GM12872 (cell line): Measurements from ENCODE around the gene PSMC6.

Experiments
- CTCF ChIP-seq: IDR thresholded peaks from 3 replicates; pipeline ENCODE4 v1.5.1; 2011; ENCODE audit warnings: low read depth, mild to moderate bottlenecking, low read length, moderate library complexity; ENCODE audit not compliant: insufficient read depth

The PSMC6 gene

DNA sequence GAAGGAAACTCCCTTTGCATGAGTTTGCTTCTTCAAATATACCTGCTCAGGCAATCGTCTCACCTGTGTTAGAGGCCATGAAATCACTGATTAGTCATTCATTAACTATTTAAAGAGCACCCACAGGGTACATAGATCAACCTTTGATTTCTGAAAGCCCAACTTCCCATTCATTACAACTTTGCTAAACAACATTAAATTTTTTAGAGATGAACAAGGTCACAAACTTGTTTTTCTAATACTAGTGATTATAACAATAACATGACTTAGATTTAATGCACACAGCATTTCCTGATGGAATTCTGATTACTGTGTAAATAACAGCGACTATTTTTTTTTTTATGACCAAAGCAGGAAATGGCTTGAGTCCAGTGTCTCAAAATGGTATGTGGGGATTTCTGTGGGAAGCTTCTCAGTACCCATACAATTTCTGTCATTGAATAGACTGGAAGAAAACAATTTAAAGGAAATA lies 6.3 kb upstream of the PSMC6 start:
- no peak for TF ChIP-seq CTCF

DNA sequence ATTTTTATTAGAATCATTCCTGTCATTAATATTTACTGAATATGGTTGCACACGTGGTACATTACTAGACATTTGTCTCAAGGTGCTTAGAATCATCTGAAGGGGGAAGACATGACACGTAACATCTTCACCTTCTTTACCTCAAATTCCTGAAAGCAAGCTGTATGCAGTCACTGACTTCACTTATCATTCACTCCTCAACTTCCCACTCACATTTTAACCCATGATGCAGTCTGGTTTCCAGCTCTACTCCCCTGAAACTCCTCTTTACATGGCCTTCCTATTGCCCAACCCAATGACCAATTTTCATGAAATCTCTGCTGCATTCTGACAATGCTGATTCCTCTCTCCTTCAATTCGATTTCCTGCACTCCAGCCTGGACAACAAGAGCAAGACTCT lies 5.8 kb upstream of the PSMC6 start:
- TF ChIP-seq CTCF, result no peak

- TF ChIP-seq CTCF, result no peak
Measured at GRCh38 chr14:52703225-52703624, 3.8 kb upstream of the PSMC6 start.

DNA sequence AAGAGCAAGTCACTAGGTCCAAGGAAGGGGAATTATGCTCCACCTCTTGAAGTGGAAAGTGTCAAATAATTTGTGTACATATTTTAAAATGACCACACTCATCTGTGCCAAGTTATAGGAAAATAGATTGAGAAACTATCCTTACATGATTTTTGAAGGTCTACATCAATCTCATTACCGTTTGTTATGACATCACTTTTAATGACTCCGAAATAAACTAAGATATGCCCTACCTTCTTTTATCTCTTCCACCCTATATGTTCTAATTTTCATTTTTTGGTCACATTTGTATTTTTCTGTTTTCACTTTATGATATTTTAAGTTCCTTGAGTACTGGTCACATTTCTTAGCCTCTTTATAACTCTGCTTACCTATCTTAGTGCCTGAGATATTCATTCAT lies 3.3 kb upstream of the PSMC6 start:
- no peak for TF ChIP-seq CTCF

- TF ChIP-seq CTCF, result no peak
Measured at GRCh38 chr14:52706286-52706685, 714 bp upstream of the PSMC6 start.

DNA sequence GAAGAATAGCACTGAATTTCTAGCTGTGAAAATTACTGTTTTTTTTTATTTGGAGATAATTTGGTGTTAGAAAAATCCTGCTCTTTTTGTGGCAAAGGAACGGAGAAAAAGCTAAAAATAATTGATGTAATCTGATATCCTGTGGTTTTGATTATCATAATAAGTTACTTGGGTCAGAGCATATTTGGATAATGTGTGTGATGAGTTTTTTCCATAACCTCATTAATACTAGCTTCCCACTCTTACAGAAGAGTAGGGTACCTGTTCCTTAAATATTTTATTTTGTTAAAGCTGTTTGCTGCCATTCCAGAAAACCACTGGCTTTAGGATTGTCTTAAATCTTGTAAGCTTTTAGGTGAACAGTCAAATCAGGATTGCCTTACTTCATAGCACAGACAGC lies 4.7 kb downstream of the PSMC6 start:
- no peak for TF ChIP-seq CTCF

GRCh38 chr14:52716155-52716554 lies 9.2 kb downstream of the PSMC6 start:
- TF ChIP-seq CTCF, result no peak
